ENCODE measurements around the gene TEX48. TPM values are rescaled to one million over a fixed set of nuclear protein-coding genes. Genes with fewer than 3 reads are reported as not detected.

The TEX48 gene
- polyA plus RNA-seq, 1 donor from 2014 or later: not detected

- no peaks in the 10 kb centered on the region for H4K20me1 ChIP-seq (ENCODE audit: insufficient read depth)
- no peaks in the 10 kb centered on the region for H3F3A ChIP-seq (ENCODE audit: insufficient read depth, low read length, poor library complexity, severe bottlenecking)
- no peak overlapping the region for H3K27ac ChIP-seq (ENCODE audit: low read length)
- no peaks in the 10 kb centered on the region for H3K36me3 ChIP-seq (ENCODE audit: insufficient read depth, low read length)
- no peak for TF ChIP-seq SMC3 (conservative IDR thresholded peaks at IDR 0.05; ENCODE audit: poor library complexity)
- no peak for TF ChIP-seq REST (IDR thresholded peaks at IDR 0.05; ENCODE audit: borderline replicate concordance)
- no peak overlapping the region for H3K4me2 ChIP-seq (ENCODE audit: low read length)
- no peak overlapping the region for H2AFZ ChIP-seq (ENCODE audit: low read depth, low read length)
- no peaks in the 10 kb centered on the region for H3K79me2 ChIP-seq (replicated peaks; ENCODE audit: insufficient read depth, low read length)
- no peaks in the 10 kb centered on the region for H3K9me2 ChIP-seq (ENCODE audit: insufficient read depth, low read length)
- no peaks in the 10 kb centered on the region for H3K27me3 ChIP-seq (ENCODE audit: insufficient read depth, low read depth, low read length)
- no peak overlapping the region for H3K4me3 ChIP-seq (ENCODE audit: low read length)
- no peaks in the 10 kb centered on the region for H3K9me3 ChIP-seq (ENCODE audit: low read length)
- no peak overlapping the region for H3K9ac ChIP-seq (ENCODE audit: low read length)
These were observed 14.0 kb upstream of the TEX48 start for GRCh38 chr9:114695948-114696347.

- no peak overlapping the region for H2AFZ ChIP-seq (ENCODE audit: low read depth, low read length)
- no peaks in the 10 kb centered on the region for H3K9me3 ChIP-seq (ENCODE audit: low read length)
- TF ChIP-seq TAF1 (IDR thresholded peaks at IDR 0.05; ENCODE audit: low read depth) (no peak), SMC3 (conservative IDR thresholded peaks at IDR 0.05; ENCODE audit: poor library complexity) (no peak), MXI1 (conservative IDR thresholded peaks at IDR 0.05; ENCODE audit: poor library complexity, severe bottlenecking) (no peak), RAD21 (conservative IDR thresholded peaks at IDR 0.05) (no peak), EP300 (conservative IDR thresholded peaks at IDR 0.05; ENCODE audit: poor library complexity, severe bottlenecking) (no peak), REST (IDR thresholded peaks at IDR 0.05; ENCODE audit: borderline replicate concordance) (no peak), EZH2 (IDR thresholded peaks at IDR 0.05; ENCODE audit: borderline replicate concordance, insufficient read depth, low read length, poor library complexity, severe bottlenecking) (no peak), CTCF (IDR thresholded peaks at IDR 0.05; ENCODE audit: poor library complexity, severe bottlenecking) (no peak), POLR2AphosphoS5 (IDR thresholded peaks at IDR 0.05) (no peak)
These were observed 12.8 kb upstream of the TEX48 start for GRCh38 chr9:114694719-114695269.

More at GRCh38 chr9:114694719-114695269, 12.8 kb upstream of the TEX48 start:
- no peak overlapping the region for H3K27ac ChIP-seq (ENCODE audit: low read length)
- H3K4me2 ChIP-seq (ENCODE audit: low read length): no peak overlapping the region
- no peak overlapping the region for H3K9ac ChIP-seq (ENCODE audit: low read length)
- no peaks in the 10 kb centered on the region for H3K9me2 ChIP-seq (ENCODE audit: insufficient read depth, low read length)
- H3F3A ChIP-seq (ENCODE audit: insufficient read depth, low read length, poor library complexity, severe bottlenecking): no peaks in the 10 kb centered on the region
- H4K20me1 ChIP-seq (ENCODE audit: insufficient read depth): no peaks in the 10 kb centered on the region
- H3K36me3 ChIP-seq (ENCODE audit: insufficient read depth, low read length): no peaks in the 10 kb centered on the region
- H3K4me3 ChIP-seq (ENCODE audit: low read length): no peak overlapping the region
- H3K27me3 ChIP-seq (ENCODE audit: insufficient read depth, low read depth, low read length): no peaks in the 10 kb centered on the region
- no peaks in the 10 kb centered on the region for H3K79me2 ChIP-seq (replicated peaks; ENCODE audit: insufficient read depth, low read length)
